IMR-90 (cell line): ENCODE data around the gene MPND. TPM values are rescaled to one million over a fixed set of nuclear protein-coding genes. Genes with fewer than 3 reads are reported as not detected.

Source experiments
- ATAC-seq: fragments of 200-7000 bp; cut with Tn5 transposase; 2 replicates; pipeline ENCODE4 v1.9.1; 2020; ENCODE audit warnings: low read depth, mild to moderate bottlenecking, moderate library complexity
- BruUV-seq: library from RNA; stranded (reverse); fragments of 400-500 nt; replicated peaks from 2 replicates; lab custom pipeline; 2021; lab: Mats Ljungman, UMichigan
- CTCF ChIA-PET: fragments of 300-600 bp; formaldehyde crosslinking; extraction: SDS; loops from one replicate; lab custom pipeline; 2021; ENCODE audit warnings: antibody characterized with exemption; lab: Yijun Ruan, JAX
- POLR2A ChIA-PET: fragments of 300-600 bp; sonication (Branson Sonifier 250); formaldehyde crosslinking; loops from one replicate; lab custom pipeline; 2022; ENCODE audit warnings: antibody characterized with exemption; ENCODE audit not compliant: unreplicated experiment; lab: Charles Lee
- DNase-seq: peaks from one replicate; pipeline ENCODE4 v3.0.0; 2013
- H2AFZ ChIP-seq: replicated peaks from 2 replicates; pipeline ENCODE3; 2013; ENCODE audit warnings: low read length, mild to moderate bottlenecking; ENCODE audit not compliant: poor library complexity
- H2AK5ac ChIP-seq: 2 replicates; pipeline ENCODE4 v1.6.1; 2013; ENCODE audit warnings: low read depth, low read length, inconsistent platforms
- H2AK9ac ChIP-seq: replicated peaks from 2 replicates; pipeline ENCODE3; 2013; ENCODE audit warnings: mild to moderate bottlenecking, low read depth, low read length, moderate library complexity; ENCODE audit not compliant: poor library complexity
- H2BK120ac ChIP-seq: 2 replicates; pipeline ENCODE4 v1.6.1; 2013; ENCODE audit warnings: low read depth, low read length, inconsistent platforms
- H2BK15ac ChIP-seq: 3 replicates; pipeline ENCODE4 v1.6.1; 2013; ENCODE audit warnings: low read depth, low read length, inconsistent platforms
- H2BK20ac ChIP-seq: 2 replicates; pipeline ENCODE4 v1.6.1; 2013; ENCODE audit warnings: low read depth, mild to moderate bottlenecking, inconsistent platforms, low read length, moderate library complexity
- H2BK5ac ChIP-seq: 2 replicates; pipeline ENCODE4 v1.6.1; 2013; ENCODE audit warnings: mild to moderate bottlenecking, low read depth, low read length, inconsistent platforms; ENCODE audit not compliant: poor library complexity, severe bottlenecking
- H3K14ac ChIP-seq: replicated peaks from 2 replicates; pipeline ENCODE4 v1.6.1; 2013; ENCODE audit warnings: low read depth, low read length, inconsistent platforms
- H3K18ac ChIP-seq: 2 replicates; pipeline ENCODE4 v1.6.1; 2013; ENCODE audit warnings: low read depth, low read length, control low read depth
- H3K23ac ChIP-seq: 2 replicates; pipeline ENCODE4 v1.6.1; 2013; ENCODE audit warnings: low read depth, low read length, inconsistent platforms
- H3K27ac ChIP-seq: 2 replicates; pipeline ENCODE4 v1.5.1; 2013; ENCODE audit warnings: mild to moderate bottlenecking, control low read depth, low read length; ENCODE audit not compliant: insufficient read depth
- H3K27me3 ChIP-seq: 2 replicates; pipeline ENCODE4 v1.6.1; 2013; ENCODE audit warnings: low read length; ENCODE audit not compliant: control insufficient read depth, insufficient read depth
- H3K36me3 ChIP-seq: 2 replicates; pipeline ENCODE4 v1.6.1; 2013; ENCODE audit warnings: low read length, mixed read lengths; ENCODE audit not compliant: control insufficient read depth, insufficient read depth
- H3K4ac ChIP-seq: 2 replicates; pipeline ENCODE4 v1.6.1; 2013; ENCODE audit warnings: low read depth, low read length, inconsistent platforms
- H3K4me1 ChIP-seq: 2 replicates; pipeline ENCODE4 v1.6.1; 2013; ENCODE audit warnings: low read length, mixed read lengths; ENCODE audit not compliant: control insufficient read depth, insufficient read depth
- H3K4me2 ChIP-seq: 2 replicates; pipeline ENCODE4 v1.6.1; 2013; ENCODE audit warnings: low read depth, mild to moderate bottlenecking, control low read depth, low read length, moderate library complexity
- H3K4me3 ChIP-seq: 2 replicates; pipeline ENCODE4 v1.5.1; 2013; ENCODE audit warnings: low read depth, mild to moderate bottlenecking, control low read depth, low read length, moderate library complexity; ENCODE audit not compliant: insufficient read depth
- H3K56ac ChIP-seq: 2 replicates; pipeline ENCODE4 v1.6.1; 2013; ENCODE audit warnings: low read length, inconsistent platforms; ENCODE audit not compliant: insufficient read depth; ENCODE audit errors: extremely low read depth
- H3K79me1 ChIP-seq, 2 experiments: 2 replicates each; pipeline ENCODE4 v1.6.1; 2013; ENCODE audit warnings: low read length in 2 of 2, inconsistent platforms in 1 of 2, low read depth in 1 of 2
- H3K9ac ChIP-seq: 2 replicates; pipeline ENCODE4 v1.6.1; 2013; ENCODE audit warnings: low read depth, low read length, control low read depth
- H3K9me1 ChIP-seq: 2 replicates; pipeline ENCODE4 v1.6.1; 2013; ENCODE audit warnings: low read length, inconsistent platforms; ENCODE audit not compliant: insufficient read depth
- H3K9me3 ChIP-seq: 2 replicates; pipeline ENCODE4 v1.6.1; 2013; ENCODE audit warnings: low read length; ENCODE audit not compliant: control insufficient read depth, insufficient read depth
- H4K20me1 ChIP-seq: 2 replicates; pipeline ENCODE4 v1.6.1; 2013; ENCODE audit warnings: low read length, inconsistent platforms; ENCODE audit not compliant: insufficient read depth
- H4K5ac ChIP-seq: 2 replicates; pipeline ENCODE4 v1.6.1; 2013; ENCODE audit warnings: mild to moderate bottlenecking, low read depth, low read length, control low read depth
- H4K8ac ChIP-seq, 2 experiments: 2 replicates each; pipeline ENCODE4 v1.6.1; 2013; ENCODE audit warnings: low read depth in 2 of 2, low read length in 2 of 2, control low read depth in 1 of 2, inconsistent platforms in 1 of 2
- H4K91ac ChIP-seq: 2 replicates; pipeline ENCODE4 v1.6.1; 2013; ENCODE audit warnings: low read depth, low read length, inconsistent platforms; ENCODE audit not compliant: insufficient read depth
- CEBPB ChIP-seq: IDR thresholded peaks from 2 replicates; pipeline ENCODE4 v1.6.1; 2012; ENCODE audit warnings: low read depth, low read length, improper control_type of control experiment
- CHD1 ChIP-seq: IDR thresholded peaks from 2 replicates; pipeline ENCODE4 v1.6.1; 2012; ENCODE audit warnings: low read depth, low read length, improper control_type of control experiment
- CTCF ChIP-seq: conservative IDR thresholded peaks from 2 replicates; pipeline ENCODE4 v1.5.1; 2012; ENCODE audit warnings: mild to moderate bottlenecking, low read depth, low read length, improper control_type of control experiment
- MAFK ChIP-seq: IDR thresholded peaks from 2 replicates; pipeline ENCODE4 v1.6.1; 2012; ENCODE audit warnings: low read depth, low read length, improper control_type of control experiment
- RCOR1 ChIP-seq: IDR thresholded peaks from 2 replicates; pipeline ENCODE4 v1.6.1; 2012; ENCODE audit warnings: mild to moderate bottlenecking, low read length, improper control_type of control experiment; ENCODE audit not compliant: insufficient replicate concordance
- WGBS, 2 experiments: methylation state at CpG; one replicate each; pipeline versions ENCODE4 v1.1.5 to v1.1.7; 2013; ENCODE audit warnings: missing lambda C conversion rate in 2 of 2; ENCODE audit not compliant: insufficient read length in 1 of 2; ENCODE audit errors: extremely low coverage in 2 of 2; 5-methylcytosine and 5-hydroxymethylcytosine counted together
- dilution Hi-C: fragments of 300-500 bp; cut with HindIII; formaldehyde crosslinking; loops from one replicate; pipeline ENCODE4 v1.14.3; 2018; ENCODE audit warnings: low sequenced_read_pairs; ENCODE audit not compliant: unreplicated experiment
- in situ Hi-C: fragments of 300-500 bp; cut with MboI; formaldehyde crosslinking; loops from 3 replicates; pipeline ENCODE4 v1.14.3; 2019; ENCODE audit warnings: low sequenced_read_pairs, inconsistent platforms, mixed read lengths
- intact Hi-C: fragments of 100-400 bp; cut with micrococcal nuclease; formaldehyde crosslinking; loops from 2 replicates; pipeline ENCODE4 v1.10.0; 2022
- polyA plus RNA-seq, 3 experiments: library from polyadenylated mRNA; depleted of rRNA; stranded (reverse); fragments of >200 nt; gene quantifications; 2 replicates each; pipeline ENCODE4 v1.2.3, GENCODE V29; 2012; ENCODE audit warnings: low replicate concordance in 1 of 3
- total RNA-seq: library from RNA; depleted of rRNA; stranded (reverse); fragments of >200 nt; gene quantifications from 2 replicates; pipeline ENCODE4 v1.2.3, GENCODE V29; 2012

Gene MPND
- total and polyA plus RNA-seq, 2 of the 4 experiments (the other 2 are of a cell fraction) = 2.3 to 8.1 TPM

DNA sequence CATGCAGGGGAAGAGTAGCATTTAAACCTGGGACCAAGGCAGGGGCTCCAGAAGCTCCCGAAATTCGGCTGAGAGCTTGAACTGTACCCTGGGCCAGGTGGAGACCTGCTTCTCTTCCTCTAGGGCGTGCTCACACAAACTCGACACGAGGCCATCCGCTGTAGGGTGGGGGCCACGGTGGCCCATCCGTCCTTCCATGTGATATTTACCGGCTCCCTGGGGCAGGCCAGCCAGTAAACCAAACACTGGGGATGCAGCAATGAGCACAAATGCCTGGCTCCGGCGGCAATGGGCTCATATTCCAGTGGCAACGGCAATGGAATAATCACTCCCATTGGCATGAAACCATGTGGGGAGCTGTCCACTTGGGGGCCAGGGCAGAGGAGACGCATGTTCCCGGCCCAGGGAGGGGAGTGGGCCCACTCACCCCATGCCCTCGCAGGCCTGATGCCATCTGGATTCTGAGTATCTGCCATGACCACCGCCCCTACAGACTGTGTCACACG is 46.2 kb downstream of the MPND start (continued):
- TF ChIP-seq RCOR1 = no peak

DNA sequence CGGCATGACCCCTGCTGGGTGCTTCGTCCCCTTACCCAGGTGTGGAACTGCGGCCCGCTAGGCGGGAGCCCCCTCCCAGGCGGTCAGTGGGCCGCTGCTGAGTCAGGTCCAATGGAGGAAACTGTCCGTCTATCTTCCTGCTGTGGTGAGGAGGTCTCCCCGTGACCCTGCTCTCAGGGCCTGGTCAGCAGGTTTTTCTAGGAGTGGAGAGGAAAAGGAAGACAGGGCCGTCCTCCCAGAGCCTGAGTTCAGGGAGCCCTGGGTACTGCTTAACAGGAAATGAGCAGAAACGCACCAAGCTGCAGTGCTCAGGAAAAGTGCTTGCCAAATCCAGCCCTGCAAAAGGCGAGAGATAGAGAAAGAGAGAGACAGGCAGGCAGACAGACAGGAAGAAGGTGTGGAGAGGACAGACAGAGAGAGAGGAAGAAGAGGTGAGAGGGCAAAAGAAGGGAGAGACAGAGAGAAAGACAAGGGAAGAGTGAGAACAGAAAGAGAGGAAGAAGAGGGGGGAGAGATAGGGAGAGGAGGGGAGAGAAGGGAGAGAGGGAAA is 46.7 kb downstream of the MPND start:
- peak overlapping the region; percentile 4 for H2BK120ac ChIP-seq
- H3K4me3 ChIP-seq = no peak overlapping the region
- peak overlapping the region; percentile 45 to 62; a peak in 3 of 4 replicates for H4K8ac ChIP-seq
- H3K9ac ChIP-seq = peak overlapping the region; percentile 2
- H4K20me1 ChIP-seq = peaks cover 92% of the 10 kb centered on the region
- H2BK20ac ChIP-seq = no peak overlapping the region
- H2AK5ac ChIP-seq = peak overlapping the region; percentile 95
- peak overlapping the region; percentile 85; the same call in 1 of the 2 replicates for H3K23ac ChIP-seq
- H3K9me3 ChIP-seq = no peaks in the 10 kb centered on the region
- H3K4me2 ChIP-seq = peak overlapping the region; percentile 15
- H2AFZ ChIP-seq = peak overlapping the region; percentile 13
- peaks cover 7% of the 10 kb centered on the region; the same call in 1 of the 2 replicates for H3K36me3 ChIP-seq
- H4K91ac ChIP-seq = peak overlapping the region; percentile 47
- intact Hi-C loops (loop anchor here (2.0 kb wide), 1 partner anchor 15 kb away; no protein-coding TSS in a partner anchor), dilution Hi-C loops (no loop called here), in situ Hi-C loops (no loop called here)
- peak; percentile 56 for DNase-seq
- 32% methylated on average over 6 of the region's 12 CpGs; no CpG with 5 or more reads in 1 of the 2 experiments for whole genome bisulfite sequencing, 2 experiments
- no TSS peak for BruUV-seq
- no peaks in the 10 kb centered on the region for H3K27me3 ChIP-seq
- H3K27ac ChIP-seq = peak overlapping the region; percentile 36
- POLR2A ChIA-PET = no interaction called here
- peak overlapping the region; percentile 26 for H2BK5ac ChIP-seq
- H3K79me1 ChIP-seq = peaks cover 18 to 93% of the 10 kb centered on the region in 2 experiments
- H3K4ac ChIP-seq = peak overlapping the region; percentile 75
- TF ChIP-seq CHD1 = no peak
- TF ChIP-seq CTCF = no peak
- 0 out of 2 replicates have a peak, but pooled peaks have one; percentile 3 for TF ChIP-seq MAFK
- no peak for TF ChIP-seq CEBPB
- H3K18ac ChIP-seq = no peak overlapping the region; the same call in 1 of the 2 replicates
- peaks cover 27% of the 10 kb centered on the region for H3K9me1 ChIP-seq
- CTCF ChIA-PET = interaction anchor here (2.8 kb wide), 1 partner anchor 10 kb away, joined by 7 read pairs; the partner anchor contains the start of gene SH3GL1
- peaks cover 57% of the 10 kb centered on the region for H3K4me1 ChIP-seq
- peak overlapping the region; percentile 4 for H2AK9ac ChIP-seq
- ATAC-seq = peak; percentile 30
- H3K14ac ChIP-seq = peak overlapping the region; percentile 26
- no peak overlapping the region for H2BK15ac ChIP-seq
- H3K56ac ChIP-seq = peak overlapping the region; percentile 6; the same call in 1 of the 2 replicates
- peak overlapping the region; percentile 10; the same call in 1 of the 2 replicates for H4K5ac ChIP-seq
